GM08714 (cell line): ENCODE data around the gene TERC.
A peak's percentile ranks its signal among the peaks of the same experiment; 100 is the strongest.

Source experiments
- H3K4me3 ChIP-seq: fragments of 200-500 bp; sonication (Bioruptor generic); 2 replicates; pipeline ENCODE4 v1.5.1; 2014; ENCODE audit warnings: mild to moderate bottlenecking, low read length, inconsistent platforms
- ZNF274 ChIP-seq: IDR thresholded peaks from 2 replicates; pipeline ENCODE4 v1.6.1; 2012; ENCODE audit warnings: mild to moderate bottlenecking, low read depth, low read length

TERC gene

DNA sequence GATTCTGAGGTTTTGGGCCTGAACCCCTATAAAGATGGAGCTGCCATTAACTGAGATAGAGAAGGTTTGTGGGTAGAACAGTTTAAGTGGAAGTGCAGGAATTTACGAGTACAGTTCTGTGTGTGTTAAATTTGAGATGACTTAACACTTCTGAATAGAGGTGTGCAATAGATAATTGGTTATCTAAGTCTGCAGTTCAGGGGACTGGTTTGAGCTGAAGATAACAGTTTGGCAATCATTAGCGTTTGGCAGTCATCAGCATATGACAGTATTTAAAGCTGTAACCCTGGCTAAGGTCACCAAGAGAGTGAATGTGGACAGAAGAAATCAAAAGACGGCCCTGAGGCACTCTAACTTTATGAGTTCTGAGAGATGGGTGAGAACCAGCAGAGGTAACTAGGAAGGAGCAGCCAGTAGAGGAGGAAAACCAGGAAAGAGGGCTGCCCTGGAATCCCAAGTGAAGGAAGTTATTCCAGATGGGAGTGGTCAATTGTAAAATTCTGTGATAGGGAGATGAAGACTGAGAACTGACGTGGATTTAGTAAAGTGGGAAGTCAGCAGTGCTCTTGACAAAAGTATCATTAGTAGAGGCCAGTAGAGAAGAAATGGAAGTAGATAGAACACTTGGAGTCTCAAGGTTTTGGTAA lies 16.5 kb upstream of the TERC start:
- no peak for TF ChIP-seq ZNF274
- no peak overlapping the region for H3K4me3 ChIP-seq

DNA sequence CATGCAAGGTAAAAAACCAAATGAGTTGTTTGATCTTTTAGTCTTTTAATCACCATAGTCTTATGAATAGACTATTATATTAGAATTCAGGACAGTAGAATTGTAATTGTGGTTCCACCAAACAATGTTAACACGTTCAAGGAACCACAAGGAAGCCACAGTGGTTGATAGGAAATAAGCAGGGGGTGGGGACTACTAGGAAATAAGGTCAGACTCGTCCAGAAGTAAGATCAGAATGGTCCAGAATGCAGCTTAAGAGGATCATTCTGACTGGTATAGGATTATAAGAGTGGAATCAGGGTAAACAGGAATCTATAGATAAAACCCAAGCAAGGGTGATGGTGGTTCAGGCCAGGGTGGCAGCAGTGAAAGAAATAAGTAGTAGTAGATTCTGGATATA lies 15.9 kb upstream of the TERC start:
- H3K4me3 ChIP-seq, result no peak overlapping the region
- no peak for TF ChIP-seq ZNF274

DNA sequence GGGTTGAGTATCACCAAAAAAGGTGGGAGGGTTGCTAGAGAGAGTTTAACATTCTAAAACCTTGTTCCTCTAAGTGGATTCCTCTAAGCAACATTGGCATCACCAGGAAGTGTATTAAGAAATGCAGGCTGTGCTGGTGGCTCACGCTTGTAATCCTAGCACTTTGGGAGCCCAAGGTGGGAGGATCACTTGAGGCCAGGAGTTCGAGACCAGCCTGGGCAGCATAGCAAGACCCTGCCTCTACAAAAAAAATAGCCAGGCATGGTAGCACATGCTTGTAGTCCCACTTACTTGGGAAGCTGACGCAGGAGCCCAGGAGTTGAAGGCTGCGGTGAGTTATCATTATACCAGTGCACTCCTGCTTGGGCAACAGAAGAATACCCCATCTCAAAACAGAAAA lies 13.0 kb upstream of the TERC start:
- H3K4me3 ChIP-seq, result no peak overlapping the region
- no peak for TF ChIP-seq ZNF274

DNA sequence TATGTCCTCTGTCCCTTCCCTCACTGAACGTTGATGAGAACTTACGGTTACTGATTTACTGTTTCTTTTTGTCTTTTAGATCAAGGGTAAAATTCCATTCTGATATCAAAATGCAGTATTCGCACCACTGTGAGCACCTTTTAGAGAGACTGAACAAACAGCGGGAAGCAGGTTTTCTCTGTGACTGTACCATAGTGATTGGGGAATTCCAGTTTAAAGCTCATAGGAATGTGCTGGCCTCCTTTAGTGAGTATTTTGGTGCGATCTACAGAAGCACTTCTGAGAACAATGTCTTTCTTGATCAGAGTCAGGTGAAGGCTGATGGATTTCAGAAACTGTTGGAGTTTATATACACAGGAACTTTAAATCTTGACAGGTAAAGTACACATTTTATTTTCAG lies 9.3 kb upstream of the TERC start:
- no peak for TF ChIP-seq ZNF274
- H3K4me3 ChIP-seq, result peak overlapping the region; percentile 77

DNA sequence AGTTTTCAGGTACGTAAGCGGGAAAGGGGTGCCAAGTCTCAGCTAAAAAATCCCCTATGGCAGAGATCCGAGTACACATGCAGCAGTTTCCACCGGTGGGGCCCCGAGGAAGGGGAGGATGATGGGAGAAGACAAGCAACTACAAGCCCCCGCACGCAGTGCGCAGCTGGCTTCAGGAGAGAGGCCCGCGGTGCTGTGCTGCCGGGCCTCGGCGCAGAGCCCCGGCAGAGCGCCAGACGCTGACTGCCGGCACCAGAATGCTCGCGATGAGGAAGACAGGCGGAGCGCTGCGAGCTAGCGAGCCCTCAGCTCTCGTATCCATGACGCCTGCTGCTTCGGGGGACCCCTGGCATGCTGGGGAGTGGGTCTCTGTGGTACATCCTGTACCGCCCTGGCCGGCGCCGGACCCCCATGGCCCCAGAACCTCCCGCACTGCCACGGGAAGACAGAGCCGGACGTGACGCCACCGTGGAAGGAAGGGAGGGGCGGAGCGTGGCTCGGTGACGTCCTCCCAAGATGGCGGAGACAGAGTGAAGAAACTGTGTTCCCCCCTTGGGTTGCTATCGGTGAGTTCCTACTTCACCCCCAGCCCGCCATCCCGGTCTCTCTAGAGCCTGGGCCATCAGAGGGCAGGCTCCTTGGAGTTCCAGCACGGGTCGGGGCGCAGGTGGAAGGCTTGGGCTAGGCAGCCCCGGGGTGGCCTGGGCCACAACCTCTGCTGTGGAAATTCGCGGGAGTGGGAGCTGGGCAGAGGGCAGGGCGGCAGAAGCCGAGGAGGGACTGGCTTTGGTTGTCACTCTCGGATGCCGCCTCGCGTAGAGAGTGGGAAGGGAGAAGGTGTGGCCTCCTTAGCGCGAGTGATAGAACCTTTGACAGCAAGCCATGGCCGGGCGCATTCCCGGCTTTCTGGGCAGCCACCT lies 8.3 kb upstream of the TERC start, which contains the start of gene MYNN:
Gene MYNN, plus strand, starts transcription at position 500 of the 920 bp plus-strand sequence. CDS start 900 bp downstream, outside the sequence.
- TF ChIP-seq ZNF274, result no peak
- H3K4me3 ChIP-seq, result peak within 1 kb of the TSS; percentile 77

DNA sequence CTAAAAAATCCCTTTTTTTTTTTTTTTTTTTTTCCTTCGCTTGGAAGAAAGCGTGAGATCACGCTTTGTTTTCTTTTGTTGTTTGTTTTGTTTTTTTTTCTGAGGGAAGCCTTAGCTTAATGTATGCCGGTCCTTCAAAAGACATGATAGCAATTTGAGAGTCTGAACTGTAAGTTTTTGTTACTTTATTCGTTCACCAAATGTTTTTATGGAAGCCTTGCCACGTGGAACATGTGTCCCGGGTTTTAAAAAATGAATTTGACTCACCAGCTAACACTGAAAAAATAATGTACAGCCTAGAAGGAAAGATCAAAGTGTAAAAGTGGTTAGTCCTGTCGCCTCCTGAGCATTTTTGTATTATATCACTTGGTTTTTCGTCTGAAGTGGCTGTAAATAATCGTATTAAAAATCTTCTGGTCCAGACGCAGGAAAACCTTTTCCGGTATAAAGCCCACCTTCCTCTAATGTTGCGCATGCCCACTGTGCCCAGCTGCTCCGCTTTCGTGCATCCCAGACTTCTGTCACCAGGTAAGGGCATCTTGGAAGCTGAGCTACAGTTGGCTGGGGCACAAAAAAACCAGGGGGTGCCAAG lies 7.5 kb upstream of the TERC start:
- H3K4me3 ChIP-seq, result peak overlapping the region; percentile 77
- no peak for TF ChIP-seq ZNF274

DNA sequence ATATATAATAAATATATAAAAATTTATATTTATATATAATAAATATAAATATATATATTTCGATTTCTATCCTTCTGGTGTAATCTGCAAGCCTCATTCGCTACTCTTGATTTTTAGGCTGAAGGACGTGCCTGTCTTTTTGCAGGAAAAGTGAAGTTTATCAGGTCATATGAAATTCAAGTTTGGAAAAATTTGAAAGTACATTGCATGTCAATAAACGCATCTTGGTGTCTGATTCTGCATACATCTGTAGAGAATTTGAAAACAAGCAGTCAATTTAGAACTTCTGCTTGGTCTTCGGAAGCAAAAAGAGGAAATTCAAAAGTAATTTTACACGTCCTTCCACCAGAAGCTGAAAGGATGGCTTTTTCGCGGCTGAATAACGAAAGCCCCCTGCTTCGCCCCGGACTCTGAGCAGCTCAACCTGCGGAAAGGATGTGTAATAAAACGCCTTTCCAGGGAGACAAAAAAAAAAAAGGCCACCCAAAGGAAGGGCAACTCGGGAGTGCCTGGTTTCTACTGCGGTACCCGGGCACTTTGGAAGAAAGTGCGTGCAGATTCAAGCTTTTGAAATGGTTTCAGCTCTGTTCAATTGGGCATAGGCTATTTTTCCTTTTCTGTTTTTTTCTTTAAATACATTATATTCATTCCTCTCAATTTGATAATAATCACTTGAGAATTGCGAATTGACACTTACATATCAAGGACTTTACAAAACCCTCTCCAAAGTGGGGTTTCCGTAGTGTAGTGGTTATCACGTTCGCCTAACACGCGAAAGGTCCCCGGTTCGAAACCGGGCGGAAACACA lies 6.8 kb upstream of the TERC start:
- H3K4me3 ChIP-seq, result peak overlapping the region; percentile 77
- TF ChIP-seq ZNF274, result no peak

DNA sequence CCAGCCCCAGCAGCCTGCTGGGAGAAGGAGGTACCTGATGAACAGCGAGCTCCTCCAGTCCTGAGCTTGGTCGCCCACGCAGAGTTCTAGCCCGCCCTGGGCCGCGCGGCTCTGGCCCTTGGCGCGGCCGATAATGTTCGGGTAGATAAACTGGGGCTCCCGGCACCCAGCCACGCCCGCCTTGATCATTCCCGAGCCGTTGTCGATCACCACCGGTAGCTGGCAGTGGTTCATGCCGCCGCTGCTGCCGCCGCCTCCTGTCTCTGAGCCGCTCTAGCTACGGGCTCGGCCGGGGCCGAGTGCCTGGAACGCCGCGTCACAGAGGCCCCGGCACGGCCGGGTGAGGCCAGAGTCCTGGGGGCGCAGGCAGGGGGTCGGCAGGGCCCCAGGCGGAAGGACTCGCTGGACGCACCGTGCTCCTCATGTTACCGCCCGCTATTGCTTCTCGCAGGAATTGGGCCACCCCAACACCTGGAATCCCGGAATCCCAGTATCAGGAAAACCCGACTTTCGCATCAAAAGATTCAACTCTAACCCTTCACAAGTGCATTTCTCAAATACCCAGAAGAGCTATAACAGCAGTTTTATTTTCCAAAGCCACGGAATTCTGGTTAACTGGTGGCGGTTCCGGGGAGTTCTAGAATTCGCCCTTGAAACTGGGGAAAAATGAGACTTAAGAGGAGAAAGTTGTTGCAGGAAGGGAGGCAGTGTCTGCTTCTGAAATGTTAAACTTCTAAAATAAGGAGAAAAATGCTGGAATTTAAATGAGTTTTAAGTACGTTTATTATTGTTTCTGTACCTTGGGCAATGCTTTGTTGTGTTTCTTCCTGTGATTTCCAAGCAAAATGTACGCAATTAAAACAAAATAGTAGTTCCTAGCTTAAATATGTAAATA lies 4.7 kb upstream of the TERC start, which contains the start of gene ACTRT3:
Gene ACTRT3, minus strand, starts transcription at position 275 of the 895 bp plus-strand sequence. Its CDS starts 41 bp downstream, at position 234.
- no peak for TF ChIP-seq ZNF274
- H3K4me3 ChIP-seq, result peak within 1 kb of the TSS; percentile 96

DNA sequence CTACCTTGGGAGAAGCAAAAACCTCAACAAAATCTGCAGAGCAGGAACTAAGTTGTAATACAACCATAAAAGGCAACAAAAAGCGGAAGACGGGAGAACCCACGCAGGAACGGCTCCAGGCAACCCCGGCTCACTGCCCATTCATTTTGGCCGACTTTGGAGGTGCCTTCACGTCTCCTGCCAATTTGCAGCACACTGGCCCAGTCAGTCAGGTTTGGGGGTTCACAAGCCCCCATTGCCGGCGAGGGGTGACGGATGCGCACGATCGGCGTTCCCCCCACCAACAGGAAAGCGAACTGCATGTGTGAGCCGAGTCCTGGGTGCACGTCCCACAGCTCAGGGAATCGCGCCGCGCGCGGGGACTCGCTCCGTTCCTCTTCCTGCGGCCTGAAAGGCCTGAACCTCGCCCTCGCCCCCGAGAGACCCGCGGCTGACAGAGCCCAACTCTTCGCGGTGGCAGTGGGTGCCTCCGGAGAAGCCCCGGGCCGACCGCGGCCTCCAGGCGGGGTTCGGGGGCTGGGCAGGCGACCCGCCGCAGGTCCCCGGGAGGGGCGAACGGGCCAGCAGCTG lies 463 bp downstream of the TERC start:
- TF ChIP-seq ZNF274, result no peak
- peak overlapping the region; percentile 60; the same call in 1 of the 2 replicates for H3K4me3 ChIP-seq

DNA sequence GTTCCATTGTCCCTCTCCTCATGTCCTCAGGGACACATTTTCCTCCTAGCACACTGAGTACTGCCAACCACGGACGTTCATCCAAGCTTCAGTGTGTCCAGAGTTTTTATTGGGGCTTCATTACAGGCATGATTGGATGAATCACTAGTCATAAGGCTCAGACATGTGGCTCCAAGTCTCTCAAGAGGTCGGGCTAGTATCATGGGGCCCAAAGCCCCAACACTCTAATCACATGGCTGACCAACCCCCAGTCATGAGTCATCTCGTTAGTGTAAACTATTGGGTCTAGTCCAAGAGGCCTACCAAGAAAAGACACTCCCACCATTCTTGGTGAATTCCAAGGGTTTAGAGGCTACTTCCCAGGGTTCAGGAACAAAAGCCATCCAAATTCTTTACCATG lies 4.4 kb downstream of the TERC start:
- no peak for TF ChIP-seq ZNF274
- no peak overlapping the region for H3K4me3 ChIP-seq

DNA sequence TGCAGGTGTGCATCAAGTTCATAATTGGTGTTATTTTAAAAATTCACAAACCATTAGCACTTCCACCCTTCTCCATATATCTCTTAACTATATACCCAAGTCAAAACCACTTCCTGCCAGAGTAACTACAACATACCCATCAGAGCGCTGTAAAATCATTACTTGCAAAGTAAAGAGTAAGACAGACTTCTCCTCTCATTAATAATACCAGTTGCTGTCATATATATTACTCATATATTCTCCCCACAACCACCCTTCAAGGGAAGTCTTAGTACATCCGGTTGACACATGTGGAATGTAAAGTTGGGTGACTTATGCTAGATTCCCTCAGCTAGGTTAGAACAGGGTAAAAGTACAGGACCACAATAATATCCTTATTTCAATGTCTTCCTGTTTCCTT lies 5.6 kb downstream of the TERC start:
- no peak for TF ChIP-seq ZNF274
- no peak overlapping the region for H3K4me3 ChIP-seq

DNA sequence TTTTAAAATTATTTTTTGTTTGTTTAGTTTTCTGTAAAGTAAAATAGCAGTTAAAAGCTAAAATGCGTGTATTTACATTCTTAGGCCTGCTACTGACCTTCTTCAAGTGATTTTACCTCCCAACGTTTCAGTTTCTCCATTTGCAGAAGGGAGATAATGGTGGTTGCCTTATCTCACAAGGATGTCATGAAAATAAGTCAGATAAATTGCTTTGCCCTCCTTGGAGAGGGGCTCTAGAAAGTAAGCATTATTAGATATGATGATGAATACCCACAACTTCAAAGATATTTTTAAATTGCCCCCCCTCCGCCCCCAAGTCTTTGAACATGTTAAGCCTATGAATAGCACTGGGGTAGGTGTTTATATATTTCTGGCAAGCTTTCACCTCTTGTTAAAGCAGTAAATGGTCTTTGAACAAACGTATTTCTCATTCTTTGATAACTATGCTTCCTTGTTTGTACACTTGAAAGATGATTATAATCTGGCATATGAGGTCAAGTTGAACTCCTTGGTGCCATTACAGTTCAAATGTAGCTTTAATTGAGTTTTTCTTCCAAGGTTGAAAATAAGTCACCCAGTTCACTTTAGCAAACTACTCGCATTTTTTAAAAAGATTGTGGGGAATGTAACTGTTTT lies 6.4 kb downstream of the TERC start:
- no peak for TF ChIP-seq ZNF274
- no peak overlapping the region for H3K4me3 ChIP-seq
